Non-pigmented ciliary epithelial cell (primary cell): Measurements from ENCODE around the gene SPDYE18.
"Not testable (repeated sequence)": the region's sequence is repeated elsewhere in the genome, so short reads cannot be mapped to it uniquely, and the experiment has no call there.

Experiments used
- DNase-seq: peaks from one replicate; pipeline ENCODE4 v3.0.0-alpha.2; 2010; ENCODE audit warnings: low read depth

Gene SPDYE18

GRCh38 chr7:77005461-77006057, 56.8 kb downstream of the SPDYE18 start:
- DNase-seq: not testable (repeated sequence)

DNA sequence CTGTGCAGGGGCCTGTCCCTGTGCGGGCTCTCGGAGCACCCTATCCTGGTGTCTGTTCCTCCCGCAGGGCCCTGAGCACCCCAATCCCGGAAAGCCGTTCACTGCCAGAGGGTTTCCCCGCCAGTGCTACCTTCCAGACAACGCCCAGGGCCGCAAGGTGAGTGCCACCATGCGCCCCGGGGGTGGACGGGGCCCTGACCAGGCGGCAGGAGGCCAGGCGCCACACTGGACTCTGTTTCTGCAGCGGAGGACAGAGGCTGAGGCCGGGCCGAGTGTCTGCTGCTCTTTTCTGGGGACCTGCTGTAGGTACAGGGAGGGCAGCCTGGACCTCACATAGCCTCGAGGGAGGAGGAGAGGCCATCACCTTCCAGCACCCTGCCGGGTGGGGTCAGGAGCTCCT, 58.2 kb downstream of the SPDYE18 start:
- DNase-seq: not testable (repeated sequence)

DNA sequence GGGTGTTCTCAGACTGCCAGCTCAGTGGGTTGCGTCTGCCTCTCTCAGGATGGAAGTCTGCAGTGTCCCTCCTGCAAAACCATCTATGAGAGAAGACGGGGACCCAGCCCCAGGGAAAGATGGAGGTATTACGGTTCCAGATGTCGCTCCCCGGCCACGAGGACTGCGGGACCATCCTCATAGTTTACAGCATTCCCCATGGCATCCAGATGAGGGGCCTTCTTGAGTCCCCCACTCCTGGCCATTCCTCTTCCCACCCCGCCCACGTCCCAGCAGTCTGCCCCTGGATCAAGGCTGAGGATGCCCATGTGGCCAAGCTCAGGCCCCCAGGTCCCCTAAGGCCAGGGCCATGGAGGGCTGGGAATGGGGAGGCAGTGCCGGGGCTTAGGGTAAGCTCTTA, 59.1 kb downstream of the SPDYE18 start:
- not testable (repeated sequence) for DNase-seq

- DNase-seq: not testable (repeated sequence)
Measured at GRCh38 chr7:77002678-77003233, 59.6 kb downstream of the SPDYE18 start.

DNA sequence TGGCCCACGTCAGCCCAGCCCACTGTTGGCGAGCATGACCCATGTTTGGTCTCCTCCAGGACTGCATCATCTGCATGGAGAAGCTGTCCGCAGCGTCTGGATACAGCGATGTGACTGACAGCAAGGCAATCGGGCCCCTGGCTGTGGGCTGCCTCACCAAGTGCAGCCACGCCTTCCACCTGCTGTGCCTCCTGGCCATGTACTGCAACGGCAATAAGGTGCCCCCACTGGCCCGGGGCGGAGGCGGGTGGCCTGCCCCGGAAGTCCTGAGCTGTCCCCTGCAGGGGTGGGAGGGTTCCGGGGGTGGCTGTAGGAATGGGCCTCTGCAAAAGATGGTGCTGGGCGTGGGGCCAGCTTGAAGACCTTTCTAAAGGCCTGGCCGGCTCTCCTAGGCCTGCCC, 60.3 kb downstream of the SPDYE18 start:
- DNase-seq: not testable (repeated sequence)
